CD4-positive, CD25-positive, alpha-beta regulatory T cell (primary cell): ENCODE data around the gene TCF23. TPM values are rescaled to one million over a fixed set of nuclear protein-coding genes. Genes with fewer than 3 reads are reported as not detected.

Experiments
- ATAC-seq, 2 donors: fragments of 150-1000 bp; cut with Tn5 transposase; one replicate each; pipeline ENCODE4 v1.10.0; 2021; ENCODE audit warnings: low read depth in 2 of 2, moderate number of reproducible peaks in 2 of 2, moderate library complexity in 1 of 2
- DNase-seq, 3 donors: peaks; one replicate each; pipeline versions ENCODE4 v3.0.0 to v3.0.0-alpha.2; 2012 to 2022; ENCODE audit warnings: mixed read lengths in 1 of 3
- H3K27ac ChIP-seq: one replicate; pipeline ENCODE4 v1.7.0; 2013; ENCODE audit warnings: mild to moderate bottlenecking, low read length; ENCODE audit not compliant: insufficient read depth, poor library complexity, severe bottlenecking
- H3K27me3 ChIP-seq: one replicate; pipeline ENCODE4 v1.7.0; 2013; ENCODE audit warnings: low read length; ENCODE audit not compliant: control insufficient read depth, insufficient read depth
- H3K36me3 ChIP-seq: one replicate; pipeline ENCODE4 v1.7.0; 2013; ENCODE audit warnings: mild to moderate bottlenecking, low read length, moderate library complexity; ENCODE audit not compliant: control insufficient read depth, insufficient read depth
- H3K4me1 ChIP-seq: 2 replicates; pipeline ENCODE4 v1.7.0; 2013; ENCODE audit warnings: mild to moderate bottlenecking, low read length; ENCODE audit not compliant: insufficient read depth, control insufficient read depth, poor library complexity, severe bottlenecking
- H3K4me3 ChIP-seq: one replicate; pipeline ENCODE4 v1.7.0; 2013; ENCODE audit warnings: low read depth, mild to moderate bottlenecking, low read length, moderate library complexity
- H3K9me3 ChIP-seq, 2 experiments: 1 replicate in 1 of 2; 2 replicates in 1 of 2; pipeline ENCODE4 v1.7.0; 2013; ENCODE audit warnings: low read length in 2 of 2, mild to moderate bottlenecking in 1 of 2, moderate library complexity in 1 of 2; ENCODE audit not compliant: control insufficient read depth in 2 of 2
- H3K27ac Mint-ChIP-seq, 3 donors: one replicate each; pipeline ENCODE4 v1.8.0; 2020 to 2022; ENCODE audit warnings: mild to moderate bottlenecking in 3 of 3, mixed read lengths in 3 of 3, moderate library complexity in 2 of 3
- H3K27me3 Mint-ChIP-seq: one replicate; pipeline ENCODE4 v1.8.0; 2022; ENCODE audit warnings: mild to moderate bottlenecking, mixed read lengths
- H3K36me3 Mint-ChIP-seq: one replicate; pipeline ENCODE4 v1.8.0; 2020; ENCODE audit warnings: mixed read lengths
- H3K4me1 Mint-ChIP-seq, 4 donors: one replicate each; pipeline ENCODE4 v1.8.0; 2020 to 2022; ENCODE audit warnings: mixed read lengths in 4 of 4, mild to moderate bottlenecking in 1 of 4
- H3K4me3 Mint-ChIP-seq, 4 donors: one replicate each; pipeline ENCODE4 v1.8.0; 2020 to 2022; ENCODE audit warnings: mild to moderate bottlenecking in 4 of 4, mixed read lengths in 4 of 4, moderate library complexity in 3 of 4
- H3K9me3 Mint-ChIP-seq, 7 donors: one replicate each; pipeline ENCODE4 v1.8.0; 2020 to 2022; ENCODE audit warnings: mixed read lengths in 7 of 7, mild to moderate bottlenecking in 3 of 7, moderate library complexity in 2 of 7
- polyA plus RNA-seq, 4 donors: library from polyadenylated mRNA; unstranded; fragments of 300-500 nt; fragmentation: Illumina TruSeq; gene quantifications; one replicate each; pipeline ENCODE4 v1.2.3, GENCODE V29; 2021
- total RNA-seq: library from RNA; stranded (reverse); gene quantifications from one replicate; pipeline ENCODE4 v1.2.3, GENCODE V29; 2022

Gene TCF23
- total and polyA plus RNA-seq, 5 donors from 2014 or later: not detected

DNA sequence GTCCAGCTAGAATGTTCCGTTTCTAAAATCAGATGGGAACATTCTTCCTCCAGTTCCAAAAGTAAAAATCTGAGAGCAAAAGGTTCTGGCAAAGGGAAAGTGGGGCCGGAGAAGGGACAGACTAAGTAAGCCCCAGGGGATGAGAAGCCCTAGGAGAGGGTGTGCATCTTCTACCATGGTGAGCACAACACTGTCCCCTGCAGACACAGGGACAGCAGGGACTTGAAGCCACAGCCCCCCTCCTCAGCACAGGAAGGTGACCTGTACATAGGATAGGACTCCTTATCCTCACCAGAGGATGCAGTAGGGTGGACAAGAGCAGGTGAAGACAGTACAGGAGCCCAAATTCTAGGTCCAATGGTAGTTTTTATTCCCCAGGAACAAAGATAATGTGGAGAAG is 50.4 kb downstream of the TCF23 start:
- Mint-ChIP-seq H3K27me3 (no peaks in the 10 kb centered on the region), H3K4me3 (no peak overlapping the region), H3K4me1 (peaks cover 0 to 2% (median 0%) of the 10 kb centered on the region in 4 donors), H3K27ac (no peak overlapping the region), H3K36me3 (peaks cover 18% of the 10 kb centered on the region), H3K9me3 (peaks cover 0 to 1% (median 0%) of the 10 kb centered on the region in 7 donors)
- no peaks in the 10 kb centered on the region for H3K4me1 ChIP-seq
- ATAC-seq (no peak), DNase-seq (no peak)
- H3K27ac ChIP-seq: no peak overlapping the region
- no peaks in the 10 kb centered on the region for H3K9me3 ChIP-seq
- peaks cover 35% of the 10 kb centered on the region for H3K36me3 ChIP-seq
- H3K27me3 ChIP-seq: no peaks in the 10 kb centered on the region
- H3K4me3 ChIP-seq: no peak overlapping the region

DNA sequence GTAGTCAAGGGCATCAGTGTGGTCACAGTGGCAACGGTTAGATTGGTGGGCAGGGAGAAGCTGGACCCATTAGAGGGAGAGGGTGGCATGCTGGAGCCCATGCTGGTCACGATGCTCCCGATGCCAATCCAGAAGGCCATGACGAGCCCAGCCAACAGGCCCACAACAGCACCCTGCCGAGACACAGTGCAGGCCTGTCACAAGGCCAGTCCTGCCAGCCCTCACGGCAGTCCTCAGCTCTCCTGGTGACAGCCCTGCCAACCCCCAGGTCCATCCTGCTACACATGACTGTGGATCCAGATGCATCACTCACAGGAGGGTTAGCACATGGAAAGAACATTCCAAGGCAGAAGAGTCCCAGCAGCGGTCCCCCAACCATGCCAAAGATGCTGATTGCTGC is 52.9 kb downstream of the TCF23 start:
- DNase-seq (no peak), ATAC-seq (no peak)
- Histone ChIP-seq H3K36me3 (peaks cover 50% of the 10 kb centered on the region), H3K27me3 (no peaks in the 10 kb centered on the region), H3K9me3 (no peaks in the 10 kb centered on the region), H3K27ac (no peak overlapping the region), H3K4me1 (no peaks in the 10 kb centered on the region), H3K4me3 (no peak overlapping the region)
- Mint-ChIP-seq H3K9me3 (peaks cover 0 to 1% (median 0%) of the 10 kb centered on the region in 7 donors), H3K36me3 (peaks cover 33% of the 10 kb centered on the region), H3K4me1 (peaks cover 0 to 9% (median 4%) of the 10 kb centered on the region in 4 donors), H3K27ac (no peak overlapping the region), H3K4me3 (no peak overlapping the region), H3K27me3 (no peaks in the 10 kb centered on the region)

DNA sequence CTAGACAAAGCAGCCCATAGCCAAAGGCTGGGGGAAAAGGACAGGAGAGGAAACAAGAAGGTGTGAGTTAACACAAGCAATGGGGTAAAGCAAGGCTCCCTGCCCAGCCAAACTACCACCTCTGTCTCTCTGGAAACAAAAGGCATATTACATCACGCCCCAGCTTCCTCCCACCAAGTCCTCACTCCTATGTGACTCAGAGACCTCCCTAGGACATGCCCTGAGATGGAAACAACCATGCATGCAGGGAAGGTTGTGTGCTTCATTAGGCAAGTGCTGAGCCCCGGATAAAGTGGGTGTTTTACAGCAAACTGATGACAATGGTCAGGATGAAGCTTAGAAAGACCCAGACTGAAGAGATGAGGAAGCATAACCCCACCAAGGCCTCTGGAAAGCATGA is 54.0 kb downstream of the TCF23 start:
- Mint-ChIP-seq H3K4me1 (peaks cover 0 to 15% (median 6%) of the 10 kb centered on the region in 4 donors), H3K27ac (peak overlapping the region in 2 of 3 donors; percentile 28 to 73), H3K4me3 (peak overlapping the region in 1 of 4 donors; percentile 41), H3K27me3 (no peaks in the 10 kb centered on the region), H3K9me3 (peaks cover 0 to 1% (median 0%) of the 10 kb centered on the region in 7 donors), H3K36me3 (peaks cover 40% of the 10 kb centered on the region)
- ATAC-seq (no peak), DNase-seq (no peak)
- no peaks in the 10 kb centered on the region for H3K27me3 ChIP-seq
- H3K4me1 ChIP-seq: no peaks in the 10 kb centered on the region
- H3K36me3 ChIP-seq: peaks cover 62% of the 10 kb centered on the region
- H3K4me3 ChIP-seq: no peak overlapping the region
- no peak overlapping the region for H3K27ac ChIP-seq
- no peaks in the 10 kb centered on the region for H3K9me3 ChIP-seq

DNA sequence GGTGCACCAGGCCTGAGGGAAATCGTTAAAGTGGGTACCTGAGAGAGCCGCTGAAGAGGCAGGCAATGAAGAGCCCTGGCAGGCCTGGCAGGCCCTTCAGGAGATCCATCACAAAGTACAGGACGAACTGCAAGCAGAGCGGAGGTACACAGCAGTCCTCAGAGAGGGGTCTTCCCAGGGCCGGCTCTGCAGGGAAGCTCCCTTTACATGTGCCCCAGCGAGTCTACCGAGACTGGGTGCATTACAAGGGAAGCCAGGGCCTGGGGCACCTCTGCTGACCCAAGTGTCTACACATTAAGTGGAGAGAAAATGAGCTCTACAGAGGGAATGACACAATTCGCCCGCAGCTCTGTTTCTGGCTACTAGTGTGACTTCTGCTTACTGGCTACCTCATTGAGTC is 54.9 kb downstream of the TCF23 start:
- Histone ChIP-seq H3K4me1 (no peaks in the 10 kb centered on the region), H3K4me3 (no peak overlapping the region), H3K9me3 (no peaks in the 10 kb centered on the region), H3K36me3 (peaks cover 71% of the 10 kb centered on the region), H3K27ac (no peak overlapping the region), H3K27me3 (no peaks in the 10 kb centered on the region)
- Mint-ChIP-seq H3K27ac (peak overlapping the region in 1 of 3 donors; percentile 28), H3K9me3 (peaks cover 0 to 1% (median 0%) of the 10 kb centered on the region in 7 donors), H3K36me3 (peaks cover 40% of the 10 kb centered on the region), H3K4me1 (peaks cover 0 to 15% (median 7%) of the 10 kb centered on the region in 4 donors), H3K27me3 (no peaks in the 10 kb centered on the region), H3K4me3 (peak overlapping the region in 1 of 4 donors; percentile 41)
- ATAC-seq (no peak), DNase-seq (no peak)

DNA sequence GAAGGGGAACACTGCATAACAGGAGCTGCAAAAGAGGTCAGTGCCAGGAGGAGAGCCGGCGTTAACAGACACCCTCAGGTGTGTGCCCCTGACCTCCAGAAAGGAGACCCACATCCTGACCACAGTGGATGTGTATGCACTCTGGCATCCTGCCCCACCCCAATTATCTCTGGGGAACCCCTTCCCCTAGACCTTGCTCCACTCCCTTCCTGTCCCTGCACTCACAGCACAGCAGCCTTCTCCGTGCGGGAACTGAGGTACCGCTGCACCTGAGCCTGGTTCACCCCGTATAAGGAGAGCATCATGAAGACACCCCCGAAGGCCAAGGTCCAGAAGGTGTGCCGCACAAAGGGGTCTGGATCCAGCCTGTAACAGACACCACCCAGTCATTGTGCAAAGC is 55.8 kb downstream of the TCF23 start:
- Mint-ChIP-seq H3K27me3 (no peaks in the 10 kb centered on the region), H3K4me1 (peaks cover 0 to 22% (median 10%) of the 10 kb centered on the region in 4 donors), H3K9me3 (peaks cover 0 to 1% (median 0%) of the 10 kb centered on the region in 7 donors), H3K36me3 (peaks cover 42% of the 10 kb centered on the region), H3K4me3 (no peak overlapping the region), H3K27ac (peak overlapping the region in 1 of 3 donors; percentile 55)
- Histone ChIP-seq H3K27me3 (no peaks in the 10 kb centered on the region), H3K27ac (no peak overlapping the region), H3K4me1 (no peaks in the 10 kb centered on the region), H3K9me3 (no peaks in the 10 kb centered on the region), H3K4me3 (no peak overlapping the region), H3K36me3 (peaks cover 73% of the 10 kb centered on the region)
- DNase-seq (peak in 1 of 3 donors; percentile 24), ATAC-seq (no peak)

DNA sequence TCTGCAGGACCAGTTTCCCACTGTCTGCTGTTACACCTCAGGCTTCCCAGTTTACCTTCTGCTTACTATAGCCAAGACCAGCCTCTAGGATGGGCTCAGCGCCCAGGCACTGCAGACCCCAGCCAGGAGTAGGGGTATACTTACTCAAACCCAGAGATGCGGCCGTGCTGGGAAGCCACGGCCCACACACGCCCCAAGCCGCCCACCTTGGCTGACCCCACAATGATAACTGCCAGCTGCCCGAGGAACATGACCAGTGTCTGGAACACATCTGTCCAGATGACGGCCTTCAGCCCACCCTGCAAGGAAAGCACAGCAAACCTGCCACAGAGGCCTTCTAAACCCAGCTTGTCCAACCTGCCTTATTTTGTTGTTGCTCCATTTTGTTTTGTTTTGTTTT is 56.4 kb downstream of the TCF23 start:
- ATAC-seq (no peak), DNase-seq (no peak)
- no peak overlapping the region for H3K27ac ChIP-seq
- peaks cover 0 to 28% (median 16%) of the 10 kb centered on the region in 4 donors for H3K4me1 Mint-ChIP-seq
- no peak overlapping the region for H3K4me3 Mint-ChIP-seq
- H3K9me3 Mint-ChIP-seq: peaks cover 0 to 1% (median 0%) of the 10 kb centered on the region in 7 donors
- peaks cover 38% of the 10 kb centered on the region for H3K36me3 Mint-ChIP-seq
- H3K27me3 Mint-ChIP-seq: no peaks in the 10 kb centered on the region
- H3K4me1 ChIP-seq: no peaks in the 10 kb centered on the region
- H3K27ac Mint-ChIP-seq: no peak overlapping the region
- no peaks in the 10 kb centered on the region for H3K27me3 ChIP-seq
- no peak overlapping the region for H3K4me3 ChIP-seq
- no peaks in the 10 kb centered on the region for H3K9me3 ChIP-seq
- H3K36me3 ChIP-seq: peaks cover 71% of the 10 kb centered on the region

DNA sequence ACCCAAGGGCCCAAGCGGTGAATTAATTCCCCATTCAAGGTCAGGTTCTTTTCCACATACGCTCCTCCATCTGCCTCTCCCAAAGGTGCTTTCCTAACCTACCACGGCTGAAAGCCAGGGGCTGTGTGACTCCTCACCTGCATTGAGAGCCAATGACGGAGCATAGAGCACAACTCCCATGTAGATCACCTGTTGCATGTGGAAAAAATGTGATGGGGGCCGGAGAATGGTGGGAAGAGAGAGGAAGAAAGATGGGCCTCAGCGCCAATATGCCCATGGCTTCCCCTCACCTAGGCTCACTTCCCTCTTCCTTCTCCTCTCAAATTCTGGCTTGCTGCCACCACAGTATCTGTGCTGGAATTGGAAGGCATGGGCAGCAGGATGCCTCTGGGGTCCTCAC is 57.5 kb downstream of the TCF23 start:
- Mint-ChIP-seq H3K27ac (no peak overlapping the region), H3K27me3 (no peaks in the 10 kb centered on the region), H3K4me1 (peaks cover 0 to 33% (median 16%) of the 10 kb centered on the region in 4 donors), H3K4me3 (peak overlapping the region in 1 of 4 donors; percentile 53), H3K9me3 (peaks cover 0 to 1% (median 0%) of the 10 kb centered on the region in 7 donors), H3K36me3 (peaks cover 38% of the 10 kb centered on the region)
- no peak for DNase-seq
- Histone ChIP-seq H3K9me3 (no peaks in the 10 kb centered on the region), H3K27me3 (no peaks in the 10 kb centered on the region), H3K4me1 (peaks cover 5% of the 10 kb centered on the region), H3K4me3 (no peak overlapping the region), H3K27ac (no peak overlapping the region), H3K36me3 (peaks cover 67% of the 10 kb centered on the region)
- ATAC-seq: no peak
